ENCODE measurements around the gene ARHGAP44. TPM values are rescaled to one million over a fixed set of nuclear protein-coding genes. Genes with fewer than 3 reads are reported as not detected.

The ARHGAP44 gene, protein sequence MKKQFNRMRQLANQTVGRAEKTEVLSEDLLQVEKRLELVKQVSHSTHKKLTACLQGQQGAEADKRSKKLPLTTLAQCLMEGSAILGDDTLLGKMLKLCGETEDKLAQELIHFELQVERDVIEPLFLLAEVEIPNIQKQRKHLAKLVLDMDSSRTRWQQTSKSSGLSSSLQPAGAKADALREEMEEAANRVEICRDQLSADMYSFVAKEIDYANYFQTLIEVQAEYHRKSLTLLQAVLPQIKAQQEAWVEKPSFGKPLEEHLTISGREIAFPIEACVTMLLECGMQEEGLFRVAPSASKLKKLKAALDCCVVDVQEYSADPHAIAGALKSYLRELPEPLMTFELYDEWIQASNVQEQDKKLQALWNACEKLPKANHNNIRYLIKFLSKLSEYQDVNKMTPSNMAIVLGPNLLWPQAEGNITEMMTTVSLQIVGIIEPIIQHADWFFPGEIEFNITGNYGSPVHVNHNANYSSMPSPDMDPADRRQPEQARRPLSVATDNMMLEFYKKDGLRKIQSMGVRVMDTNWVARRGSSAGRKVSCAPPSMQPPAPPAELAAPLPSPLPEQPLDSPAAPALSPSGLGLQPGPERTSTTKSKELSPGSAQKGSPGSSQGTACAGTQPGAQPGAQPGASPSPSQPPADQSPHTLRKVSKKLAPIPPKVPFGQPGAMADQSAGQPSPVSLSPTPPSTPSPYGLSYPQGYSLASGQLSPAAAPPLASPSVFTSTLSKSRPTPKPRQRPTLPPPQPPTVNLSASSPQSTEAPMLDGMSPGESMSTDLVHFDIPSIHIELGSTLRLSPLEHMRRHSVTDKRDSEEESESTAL
- 0.39 and 0.79 TPM in 2 replicates for total RNA-seq (2011; cell fraction: chromatin; rRNA removed; ENCODE audit: low replicate concordance)
- 0.26 and 0.50 TPM in 2 replicates for total RNA-seq (2011; cell fraction: nucleolus; rRNA removed)
- total RNA-seq (2011; cell fraction: nucleoplasm; rRNA removed) = 0.46 and 0.66 TPM in 2 replicates
- 0.04 and 0.68 TPM in 2 replicates for total RNA-seq (2014; rRNA removed)
- 0.07 and 0.10 TPM in 2 replicates for total RNA-seq (2014; rRNA removed; fragmentation: Illumina TruSeq; extraction: Trizol)
- total RNA-seq (2015; rRNA removed; fragmentation: Illumina TruSeq; extraction: Trizol) = 0.11 TPM in 1 of 2 replicates, not detected in the other
- 0.16 and 0.22 TPM in 2 replicates for total RNA-seq (2021)
- 0.13 and 0.28 TPM in 2 replicates for polyA plus RNA-seq (2011; rRNA removed)
- 0.06 and 0.12 TPM in 2 replicates for polyA plus RNA-seq (2011; cell fraction: cytosol; rRNA removed)
- 0.31 and 0.42 TPM in 2 replicates for polyA plus RNA-seq (2011; cell fraction: nucleus; rRNA removed)
- polyA plus RNA-seq (2012) = 0.16 and 0.21 TPM in 2 replicates
- 0.07 and 0.30 TPM in 2 replicates for polyA plus RNA-seq (2014; fragmentation: Illumina TruSeq; extraction: Trizol)
- polyA plus RNA-seq (2014; fragmentation: Nextera tagmentation; extraction: Ambion mirVana) = under 1 TPM; 0.03 TPM
- 0.01 TPM in 1 of 2 replicates, not detected in the other for polyA plus RNA-seq (2014; rRNA removed)
- polyA minus RNA-seq (2011; rRNA and poly(A)+ RNA removed) = 0.15 and 0.28 TPM in 2 replicates
- polyA minus RNA-seq (2011; cell fraction: cytosol; rRNA and poly(A)+ RNA removed) = not detected in 2 replicates
- polyA minus RNA-seq (2011; cell fraction: nucleus; rRNA and poly(A)+ RNA removed) = 0.11 and 0.13 TPM in 2 replicates
- Bru-seq, nascent RNA = percentile 19 among the genes with signal in this experiment
- percentile 15 among the genes with signal in this experiment for BruChase-seq, experiment 1, labeled RNA remaining after a 2-hour chase
- percentile 14 among the genes with signal in this experiment for BruChase-seq, experiment 2, labeled RNA remaining after a 6-hour chase
- long read RNA-seq, experiment 1 = 0 reads
- long read RNA-seq, experiment 2 = 0 reads
- long read RNA-seq, experiment 3 = 0 reads

DNA sequence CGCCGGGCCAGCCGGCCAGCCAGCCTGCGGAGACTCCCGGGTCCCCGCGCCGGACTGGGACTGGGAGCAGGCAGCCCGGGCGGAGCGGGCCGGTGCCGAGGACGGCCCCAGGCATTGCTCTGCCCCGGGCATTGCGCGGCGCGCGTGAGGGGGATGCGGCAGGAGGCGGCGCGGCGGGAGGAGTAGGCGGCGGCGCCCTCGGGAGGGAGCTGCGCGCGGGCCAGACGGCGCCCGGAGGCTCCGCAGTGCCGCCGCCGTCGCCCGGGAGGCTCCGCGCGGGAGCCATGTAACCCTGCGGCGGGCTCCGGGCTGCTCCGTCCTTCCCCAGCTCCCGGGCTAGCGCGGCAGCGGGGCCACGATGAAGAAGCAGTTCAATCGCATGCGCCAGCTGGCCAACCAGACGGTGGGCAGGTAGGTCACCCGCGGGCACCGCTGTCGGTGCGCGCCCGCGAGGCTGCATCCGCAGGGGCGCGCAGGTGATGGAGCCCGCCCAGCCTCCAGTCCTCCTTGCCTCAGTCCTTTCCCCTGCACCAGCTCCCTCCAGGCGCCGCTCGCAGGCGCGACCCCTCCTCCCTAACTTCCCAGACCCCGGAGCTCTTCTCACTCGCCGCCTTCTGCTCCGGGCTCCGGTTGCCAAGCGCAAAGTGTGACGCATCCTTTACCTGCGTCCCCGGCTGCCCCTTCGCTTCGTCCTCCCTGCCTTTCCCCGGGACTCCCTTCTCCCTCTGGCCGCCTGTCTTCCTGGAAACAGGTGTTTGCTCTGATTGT is at the start of gene ARHGAP44:
Gene ARHGAP44 (plus strand): TSS at position 18 of the 768 bp plus-strand sequence. CDS start 341 bp downstream, at position 359.
- peak within 1 kb of the TSS in 1 of 2 experiments; percentile 74; a peak in 1 of 4 replicates for H3K9ac ChIP-seq (ENCODE audit: insufficient read depth in 1 of 2, low read depth in 2 of 2, low read length in 2 of 2)
- H3K4me3 ChIP-seq = peak within 1 kb of the TSS; percentile 49
- FAIRE-seq = no peak
- DNase-seq (ENCODE audit: extremely low read depth in 1 of 4, low spot score in 3 of 4) = peak in 3 of 4 experiments; percentile 38 to 49 (median 41)
- no peaks in the 10 kb centered on the region for H3K9me3 ChIP-seq (replicated peaks; ENCODE audit: control insufficient read depth, insufficient read depth, low read depth, low read length)
- 38% methylated on average over 29 of the region's 86 CpGs for WGBS (ENCODE audit: insufficient coverage, low coverage, missing lambda C conversion rate)
- no TSS peak for BruUV-seq (replicated peaks)
- intact Hi-C loops (cut with micrococcal nuclease) (no loop called here), in situ Hi-C loops (cut with MboI) (no loop called here)
- ATAC-seq = peak; percentile 98
- H2AFZ ChIP-seq (ENCODE audit: low read depth, low read length) = peak within 1 kb of the TSS; percentile 70
- no peaks in the 10 kb centered on the region for H3K79me2 ChIP-seq (ENCODE audit: control insufficient read depth, insufficient read depth, low read length)
- peaks cover 0 to 12% of the 10 kb centered on the region in 2 experiments; a peak in 2 of 5 replicates for H3K4me1 ChIP-seq (replicated peaks in 1 of 2; ENCODE audit: control insufficient read depth in 2 of 2, insufficient read depth in 2 of 2, low read length in 2 of 2)
- no peaks in the 10 kb centered on the region for H3K36me3 ChIP-seq (ENCODE audit: control insufficient read depth, insufficient read depth, low read length)
- no peak within 1 kb of the TSS for H3K27ac ChIP-seq (ENCODE audit: extremely low read depth, low read depth, low read length)
- H3K9me1 ChIP-seq (ENCODE audit: control insufficient read depth, insufficient read depth, low read length) = no peaks in the 10 kb centered on the region
- H3K27me3 ChIP-seq (ENCODE audit: control insufficient read depth in 2 of 2, insufficient read depth in 2 of 2, low read length in 2 of 2) = peaks cover 0 to 19% of the 10 kb centered on the region in 2 experiments; a peak in 2 of 5 replicates
- CTCF ChIA-PET (ENCODE audit: low intra/inter-chr PET ratio) = no interaction called here
- H4K20me1 ChIP-seq (replicated peaks; ENCODE audit: control insufficient read depth, insufficient read depth, low read length) = no peaks in the 10 kb centered on the region; the same call in 1 of the 2 replicates
- H3K4me2 ChIP-seq (ENCODE audit: insufficient read depth, low read length) = peak within 1 kb of the TSS; percentile 46; the same call in 1 of the 2 replicates
- POLR2A ChIA-PET = no interaction called here
- TF ChIP-seq L3MBTL2 (IDR thresholded peaks at IDR 0.05) = 0 out of 2 replicates have a peak, but pooled peaks have one; percentile 16
- TF ChIP-seq ZBTB43 (CRISPR knock-in tag; IDR thresholded peaks at IDR 0.05) = no peak
- TF ChIP-seq RBM22 (IDR thresholded peaks at IDR 0.05; ENCODE audit: low read depth, low read length, poor library complexity, severe bottlenecking) = no peak
- TF ChIP-seq PHF8 (IDR thresholded peaks at IDR 0.05; ENCODE audit: borderline replicate concordance, low read length) = peak; percentile 11; the same call in 1 of the 2 replicates
- 0 out of 2 replicates have a peak, but pooled peaks have one; percentile 20 for TF ChIP-seq CXXC5 (CRISPR knock-in tag; IDR thresholded peaks at IDR 0.05)
- no peak for TF ChIP-seq ZNF23 (CRISPR knock-in tag; IDR thresholded peaks at IDR 0.05)
- no peak for TF ChIP-seq XRCC5 (IDR thresholded peaks at IDR 0.05; ENCODE audit: low read depth, low read length)
- TF ChIP-seq GABPB1 (CRISPR knock-in tag; IDR thresholded peaks at IDR 0.05) = no peak
- no peak for TF ChIP-seq ZNF212 (CRISPR knock-in tag; IDR thresholded peaks at IDR 0.05)
- no peak for TF ChIP-seq EZH2 (IDR thresholded peaks at IDR 0.05; ENCODE audit: borderline replicate concordance, low read depth, low read length)
- TF ChIP-seq SAFB2 (IDR thresholded peaks at IDR 0.05; ENCODE audit: borderline replicate concordance, low read depth, low read length, severe bottlenecking) = no peak
- TF ChIP-seq RB1 (IDR thresholded peaks at IDR 0.05; ENCODE audit: low read depth) = 0 out of 2 replicates have a peak, but pooled peaks have one; percentile 37
- TF ChIP-seq BRD4 (IDR thresholded peaks at IDR 0.05) = no peak

Measured in K562 (cell line).